GM18499 (cell line): ENCODE measurements around the gene PPIL1.
A peak's percentile ranks its signal among the peaks of the same experiment; 100 is the strongest.

Experiments used
- ATAC-seq: cut with Tn5 transposase; IDR thresholded peaks from one replicate; pipeline ENCODE4 v1.9.1; 2021; ENCODE audit warnings: moderate number of reproducible peaks; ENCODE audit not compliant: insufficient read depth, unreplicated experiment

Gene PPIL1

GRCh38 chr6:36890112-36890663 is 15.6 kb upstream of the PPIL1 start:
- ATAC-seq = no peak

GRCh38 chr6:36888654-36889481 is 14.3 kb upstream of the PPIL1 start:
- ATAC-seq = no peak

GRCh38 chr6:36888115-36888643 is 13.6 kb upstream of the PPIL1 start:
- no peak for ATAC-seq

- ATAC-seq = no peak
Measured at GRCh38 chr6:36886950-36887618, 12.5 kb upstream of the PPIL1 start.

GRCh38 chr6:36885461-36886401 is 11.1 kb upstream of the PPIL1 start, which contains the start of gene C6orf89:
TSS of gene C6orf89 (plus strand) at chr6:36885952. CDS start at chr6:36899445, 13,493 bp downstream.
- ATAC-seq = peak; percentile 90

GRCh38 chr6:36884610-36885009 is 10.0 kb upstream of the PPIL1 start:
- ATAC-seq = no peak

GRCh38 chr6:36875250-36875633 is 639 bp upstream of the PPIL1 start:
- no peak for ATAC-seq

GRCh38 chr6:36873612-36874442 is 776 bp downstream of the PPIL1 start:
- no peak for ATAC-seq

GRCh38 chr6:36873115-36873514 is 1.5 kb downstream of the PPIL1 start:
- ATAC-seq = no peak

- no peak for ATAC-seq
Measured at GRCh38 chr6:36871686-36872085, 2.9 kb downstream of the PPIL1 start.

GRCh38 chr6:36867471-36868224 is 7.0 kb downstream of the PPIL1 start:
- ATAC-seq = no peak

GRCh38 chr6:36865835-36866234 is 8.8 kb downstream of the PPIL1 start:
- ATAC-seq = no peak

GRCh38 chr6:36863670-36864540 is 10.7 kb downstream of the PPIL1 start:
- no peak for ATAC-seq

- ATAC-seq = no peak
Measured at GRCh38 chr6:36862848-36863382, 11.7 kb downstream of the PPIL1 start.

- no peak for ATAC-seq
Measured at GRCh38 chr6:36862164-36862847, 12.3 kb downstream of the PPIL1 start.

- no peak for ATAC-seq
Measured at GRCh38 chr6:36860126-36860525, 14.5 kb downstream of the PPIL1 start.
